Heart left ventricle (tissue), 13 donors: ENCODE results near the gene MROH7.

Experiments used
- CTCF ChIP-seq, 12 donors: fragments of 200-600 bp; sonication (generic) in 4 of 12; IDR thresholded peaks; one replicate each; pipeline versions ENCODE4 v1.5.0 to v1.8.0; 2018 to 2022; ENCODE audit warnings: antibody characterized with exemption in 12 of 12, mild to moderate bottlenecking in 5 of 12
- POLR2A ChIP-seq, 2 donors: fragments of 450-650 bp; IDR thresholded peaks; one replicate each; pipeline ENCODE4 v1.6.1; 2017; ENCODE audit warnings: antibody characterized with exemption in 2 of 2, mild to moderate bottlenecking in 2 of 2, moderate library complexity in 2 of 2
- donor health status: ischemic (EF 13 %, LVEDD 7.1; RV severe dilation, severe dysfunction).
- donor health status: DM: no; HTN: yes; CAD: no.
- donor health status: DM: no; HTN: no; CAD: no.
- donor health status: ischemic (EF 25% LVEDD 6.9; RV normal size, moderate dysfunction).
- donor health status: ischemic (EF 25% LVEDD 5.7; RV mildly dilated, moderate dysfunction).
- donor health status: ischemic (EF 35%, LVEDD 5.7; RV mildly dilated, moderate dysfunction).
- donor health status: nonischemic (EF 11% LVEDD 7.7; RV severe dilation, severe dysfunction).
- donor health status: DM: yes; HTN: yes; CAD: no.
- donor health status: PGD.
- donor health status: ischemic (EF 29% LVEDD 5.4; RV normal size, mild dysfunction).
- donor health status: nonischemic (EF 23%, LVEDD 6.1; RV moderate dilation, normal function).

DNA sequence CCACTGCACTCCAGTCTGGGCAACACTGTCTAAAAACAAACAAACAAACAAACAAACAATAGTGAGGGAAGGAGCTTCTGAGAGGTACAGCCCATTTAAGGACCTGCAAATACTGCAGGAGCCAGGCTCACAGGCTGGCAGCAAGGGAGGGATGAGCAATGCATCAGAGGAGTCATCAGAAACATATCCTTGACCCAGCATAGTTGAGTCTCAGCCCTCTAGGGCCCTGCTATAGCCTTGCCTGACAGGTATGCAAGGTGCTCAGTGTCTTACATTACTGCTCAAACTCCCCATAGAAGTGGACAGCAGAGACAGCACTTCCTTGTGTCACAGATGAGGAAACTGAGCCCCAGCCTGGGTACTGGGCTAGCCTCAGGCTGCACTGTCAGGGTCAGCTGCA lies 66.8 kb downstream of the MROH7 start:
- TF ChIP-seq CTCF (IDR thresholded peaks at IDR 0.05), result no peak
- no peak for TF ChIP-seq POLR2A (IDR thresholded peaks at IDR 0.05)
